GM19099 (cell line): Measurements from ENCODE around the gene NISCH.

ENCODE experiments used
- POLR2A ChIP-seq: IDR thresholded peaks from 3 replicates; pipeline ENCODE4 v1.6.1; 2011; ENCODE audit warnings: low read depth; ENCODE audit not compliant: insufficient read length; ENCODE audit errors: extremely low read depth

NISCH gene

GRCh38 chr3:52498137-52499054, 43.0 kb downstream of the NISCH start:
- TF ChIP-seq POLR2A, result no peak

DNA sequence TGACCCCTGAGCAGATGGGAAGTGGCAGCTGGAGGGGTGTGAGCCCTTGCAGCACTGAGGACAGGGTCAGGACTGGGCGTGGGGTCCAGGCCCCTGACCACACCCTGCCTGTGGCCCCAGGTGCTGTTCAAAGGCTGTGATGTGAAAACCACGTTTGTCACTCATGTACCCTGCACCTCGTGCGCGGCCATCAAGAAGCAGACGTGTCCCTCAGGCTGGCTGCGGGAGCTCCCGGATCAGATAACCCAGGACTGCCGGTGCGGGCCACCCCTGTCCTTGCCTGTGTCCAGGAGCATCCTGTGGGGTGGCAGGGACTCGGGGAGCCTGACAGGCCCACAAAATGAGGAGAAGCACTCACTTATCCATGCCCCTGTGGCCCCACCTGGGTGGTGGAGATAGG, 45.6 kb downstream of the NISCH start:
- no peak for TF ChIP-seq POLR2A

GRCh38 chr3:52502001-52502400, 46.6 kb downstream of the NISCH start:
- no peak for TF ChIP-seq POLR2A

DNA sequence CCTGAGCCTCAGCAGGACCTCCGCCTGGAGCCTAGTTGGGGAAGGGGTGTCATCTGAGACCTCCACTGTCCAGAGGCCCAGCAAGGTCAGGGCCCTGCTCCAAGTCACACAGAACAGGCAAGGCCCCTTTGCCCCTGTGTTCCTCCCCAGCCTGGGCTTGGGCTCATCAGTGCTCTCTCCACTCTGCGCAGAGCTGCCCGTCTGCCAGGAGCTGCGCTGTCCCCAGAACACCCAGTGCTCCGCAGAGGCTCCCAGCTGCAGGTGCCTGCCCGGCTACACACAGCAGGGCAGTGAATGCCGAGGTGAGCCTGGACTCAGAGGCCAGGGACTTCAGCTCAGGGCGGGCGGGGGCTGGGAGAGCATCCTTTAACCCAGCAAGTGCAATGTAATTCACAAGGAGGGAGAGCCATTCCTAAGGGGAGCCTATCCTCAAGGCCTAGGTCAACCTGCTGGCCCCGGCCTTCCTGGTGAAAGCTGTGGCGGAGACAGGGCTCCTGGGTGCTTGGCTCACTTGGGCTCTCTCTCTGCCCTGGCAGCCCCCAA, 47.5 kb downstream of the NISCH start:
- no peak for TF ChIP-seq POLR2A

- TF ChIP-seq POLR2A, result no peak
Observed at GRCh38 chr3:52503788-52504424, 48.5 kb downstream of the NISCH start.

GRCh38 chr3:52504977-52505376, 49.6 kb downstream of the NISCH start:
- TF ChIP-seq POLR2A, result no peak

GRCh38 chr3:52506266-52506966, 51.0 kb downstream of the NISCH start:
- no peak for TF ChIP-seq POLR2A

- no peak for TF ChIP-seq POLR2A
Observed at GRCh38 chr3:52507359-52507758, 52.0 kb downstream of the NISCH start.

DNA sequence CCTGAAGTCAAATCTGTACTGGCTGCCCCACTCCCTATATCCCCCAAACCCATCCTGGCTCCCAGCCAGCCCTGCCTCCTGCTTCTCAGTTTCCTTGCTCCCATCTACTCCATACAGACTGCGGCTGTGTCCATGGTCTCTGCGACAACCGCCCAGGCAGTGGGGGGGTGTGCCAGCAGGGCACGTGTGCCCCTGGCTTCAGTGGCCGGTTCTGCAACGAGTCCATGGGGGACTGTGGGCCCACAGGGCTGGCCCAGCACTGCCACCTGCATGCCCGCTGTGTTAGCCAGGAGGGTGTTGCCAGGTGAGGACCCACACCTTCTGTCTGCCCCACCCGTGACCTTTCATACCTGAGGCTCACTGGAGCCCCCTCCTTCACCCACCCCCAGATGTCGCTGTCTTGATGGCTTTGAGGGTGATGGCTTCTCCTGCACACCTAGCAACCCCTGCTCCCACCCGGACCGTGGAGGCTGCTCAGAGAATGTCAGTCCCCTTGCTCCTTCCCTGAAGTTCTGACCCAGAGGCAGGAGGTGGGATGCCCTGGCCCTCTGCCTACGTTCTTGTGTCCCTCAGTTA, 54.4 kb downstream of the NISCH start:
- TF ChIP-seq POLR2A, result no peak

DNA sequence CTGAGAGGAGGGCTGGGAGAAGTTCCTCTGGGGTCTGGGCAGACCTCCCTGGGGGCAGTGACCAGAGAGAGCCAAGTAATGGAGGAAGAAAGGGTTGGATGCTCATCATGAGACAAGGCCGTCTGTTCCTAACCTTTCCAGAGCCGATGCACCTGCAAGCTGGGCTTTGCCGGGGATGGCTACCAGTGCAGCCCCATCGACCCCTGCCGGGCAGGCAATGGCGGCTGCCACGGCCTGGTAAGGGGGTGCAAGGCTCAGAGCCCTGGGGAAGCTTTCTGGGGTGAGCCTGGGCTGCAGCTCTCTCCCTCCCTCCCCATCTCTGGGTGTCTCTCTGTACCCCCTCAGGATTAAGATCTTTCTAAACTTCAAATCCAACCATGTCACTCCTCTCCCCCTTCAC, 56.1 kb downstream of the NISCH start:
- no peak for TF ChIP-seq POLR2A

- TF ChIP-seq POLR2A, result no peak
Observed at GRCh38 chr3:52512105-52512504, 56.7 kb downstream of the NISCH start.

GRCh38 chr3:52512727-52513126, 57.3 kb downstream of the NISCH start:
- no peak for TF ChIP-seq POLR2A

DNA sequence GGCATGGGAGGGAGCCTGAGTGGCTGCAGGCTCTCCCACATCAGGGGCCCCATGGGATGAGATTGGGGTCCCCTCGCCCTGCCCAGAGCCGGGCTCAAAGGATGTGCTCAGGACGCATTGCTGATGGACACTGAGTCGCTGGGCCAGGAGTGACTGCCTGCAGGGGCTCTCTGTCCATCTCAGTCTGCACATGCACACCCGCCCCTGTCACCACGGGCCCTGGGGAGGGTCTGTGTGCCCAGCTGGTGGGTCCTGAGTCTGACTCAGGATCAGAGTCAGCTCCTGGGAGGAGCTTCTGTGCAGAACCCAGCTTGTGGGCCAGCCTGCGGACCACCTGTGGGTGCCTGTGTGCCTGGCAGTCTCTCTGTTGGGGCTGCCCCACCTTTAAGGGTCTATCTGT, 57.9 kb downstream of the NISCH start:
- TF ChIP-seq POLR2A, result no peak

DNA sequence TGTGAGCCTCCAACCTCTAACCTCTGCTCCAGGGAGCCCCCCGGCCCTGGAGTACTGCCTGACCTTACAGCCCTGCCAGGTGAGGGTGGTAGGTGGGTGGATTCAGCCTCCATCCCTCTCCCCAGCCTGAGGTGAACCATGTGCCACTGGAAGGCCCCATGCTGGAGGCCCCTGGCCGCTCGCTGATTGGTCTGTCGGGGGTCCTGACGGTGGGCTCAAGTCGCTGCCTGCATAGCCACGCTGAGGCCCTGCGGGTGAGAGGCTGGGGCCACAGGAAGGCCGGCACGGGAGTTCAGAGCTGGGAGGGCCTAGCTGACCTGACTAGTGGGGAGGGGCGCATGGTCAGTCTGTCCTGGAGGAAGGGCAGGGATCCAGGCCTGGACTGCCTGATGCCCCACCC, 59.2 kb downstream of the NISCH start:
- no peak for TF ChIP-seq POLR2A

DNA sequence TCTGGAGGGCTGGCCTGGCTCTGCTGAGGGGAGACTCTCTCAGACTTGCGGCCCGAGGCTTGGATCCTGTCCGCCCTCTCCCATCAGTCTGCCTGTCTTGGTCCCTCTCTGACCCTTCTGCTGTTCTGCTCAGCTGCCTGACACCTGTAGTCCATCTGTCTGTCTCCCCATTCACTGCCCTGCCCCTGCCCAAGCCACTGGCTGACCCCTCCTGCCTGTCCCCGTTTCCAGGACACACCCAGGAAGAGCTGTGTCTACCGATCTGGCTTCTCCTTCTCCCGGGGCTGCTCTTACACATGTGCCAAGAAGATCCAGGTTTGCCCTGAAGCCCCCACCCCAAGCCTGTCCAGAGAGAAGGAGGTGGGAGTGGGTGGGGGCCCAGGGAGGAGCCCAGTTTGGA, 59.8 kb downstream of the NISCH start:
- TF ChIP-seq POLR2A, result no peak

DNA sequence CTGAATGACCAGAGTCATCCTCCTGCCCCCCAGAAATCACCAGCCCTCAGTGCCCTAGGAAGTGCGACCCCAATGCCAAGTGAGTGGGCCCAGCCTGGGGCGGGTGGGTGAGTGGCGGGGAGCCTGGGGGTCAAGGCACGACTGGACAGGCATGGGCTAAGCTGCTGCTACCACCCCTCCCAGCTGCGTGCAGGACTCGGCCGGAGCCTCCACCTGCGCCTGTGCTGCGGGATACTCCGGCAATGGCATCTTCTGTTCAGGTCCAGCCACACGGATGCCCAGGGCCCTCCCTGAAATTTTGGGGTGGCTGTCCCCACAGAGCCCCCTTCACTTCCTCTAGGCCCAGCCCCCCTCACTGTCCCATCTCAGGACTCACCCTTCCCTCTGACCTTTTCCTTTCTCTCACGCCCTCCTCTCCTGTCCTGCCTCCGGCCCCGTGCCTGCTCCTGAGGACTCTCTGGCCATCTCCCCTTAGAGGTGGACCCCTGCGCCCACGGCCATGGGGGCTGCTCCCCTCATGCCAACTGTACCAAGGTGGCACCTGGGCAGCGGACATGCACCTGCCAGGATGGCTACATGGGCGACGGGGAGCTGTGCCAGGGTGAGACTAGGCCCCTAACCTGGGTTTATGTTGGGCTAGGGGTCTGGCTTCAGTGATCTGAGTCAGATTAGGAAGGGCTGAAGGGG, 61.2 kb downstream of the NISCH start:
- TF ChIP-seq POLR2A, result no peak
